ENCODE measurements around the gene CDC73. TPM values are rescaled to one million over a fixed set of nuclear protein-coding genes. Genes with fewer than 3 reads are reported as not detected.

The CDC73 gene
- total RNA-seq, 4 donors from 2014 or later = 42.7 to 73.3 (median 53.7) TPM

DNA sequence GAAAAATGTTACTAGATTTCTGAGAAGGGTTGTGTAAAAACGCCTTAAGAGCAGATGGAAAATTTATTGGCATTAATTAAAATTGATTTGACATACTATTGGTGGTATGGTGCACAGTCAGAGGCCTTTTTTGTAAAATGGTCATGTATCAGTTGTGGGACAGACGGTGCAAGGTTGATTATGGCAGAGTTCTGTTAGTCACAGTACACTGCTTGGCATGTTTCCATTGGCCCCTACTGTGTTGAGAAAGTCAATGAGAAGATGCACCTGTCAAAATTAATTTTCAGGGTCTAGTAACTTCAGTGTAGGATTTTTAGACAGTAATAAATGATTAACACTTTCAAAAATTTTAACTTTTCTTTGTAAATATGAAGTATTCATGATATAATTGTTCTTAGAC is 60.2 kb downstream of the CDC73 start:
- Histone ChIP-seq H3K9me3 (no peaks in the 10 kb centered on the region), H3K36me3 (no peaks in the 10 kb centered on the region), H3K27ac (no peak overlapping the region), H3K4me3 (no peak overlapping the region), H3K27me3 (no peaks in the 10 kb centered on the region), H3K4me1 (peaks cover 6 to 69% (median 9%) of the 10 kb centered on the region in 3 donors)
- WGBS, 2 donors (ENCODE audit: low coverage in 1 of 2) = 39 to 58% methylated on average over 2 of the region's 2 CpGs
- no peak for ATAC-seq
- TF ChIP-seq EP300 (IDR thresholded peaks at IDR 0.05) (no peak), POLR2A (IDR thresholded peaks at IDR 0.05) (no peak), POLR2AphosphoS5 (IDR thresholded peaks at IDR 0.05) (no peak)
- TF ChIP-seq, protein P1, sequence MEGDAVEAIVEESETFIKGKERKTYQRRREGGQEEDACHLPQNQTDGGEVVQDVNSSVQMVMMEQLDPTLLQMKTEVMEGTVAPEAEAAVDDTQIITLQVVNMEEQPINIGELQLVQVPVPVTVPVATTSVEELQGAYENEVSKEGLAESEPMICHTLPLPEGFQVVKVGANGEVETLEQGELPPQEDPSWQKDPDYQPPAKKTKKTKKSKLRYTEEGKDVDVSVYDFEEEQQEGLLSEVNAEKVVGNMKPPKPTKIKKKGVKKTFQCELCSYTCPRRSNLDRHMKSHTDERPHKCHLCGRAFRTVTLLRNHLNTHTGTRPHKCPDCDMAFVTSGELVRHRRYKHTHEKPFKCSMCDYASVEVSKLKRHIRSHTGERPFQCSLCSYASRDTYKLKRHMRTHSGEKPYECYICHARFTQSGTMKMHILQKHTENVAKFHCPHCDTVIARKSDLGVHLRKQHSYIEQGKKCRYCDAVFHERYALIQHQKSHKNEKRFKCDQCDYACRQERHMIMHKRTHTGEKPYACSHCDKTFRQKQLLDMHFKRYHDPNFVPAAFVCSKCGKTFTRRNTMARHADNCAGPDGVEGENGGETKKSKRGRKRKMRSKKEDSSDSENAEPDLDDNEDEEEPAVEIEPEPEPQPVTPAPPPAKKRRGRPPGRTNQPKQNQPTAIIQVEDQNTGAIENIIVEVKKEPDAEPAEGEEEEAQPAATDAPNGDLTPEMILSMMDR (IDR thresholded peaks at IDR 0.05) = no peak

DNA sequence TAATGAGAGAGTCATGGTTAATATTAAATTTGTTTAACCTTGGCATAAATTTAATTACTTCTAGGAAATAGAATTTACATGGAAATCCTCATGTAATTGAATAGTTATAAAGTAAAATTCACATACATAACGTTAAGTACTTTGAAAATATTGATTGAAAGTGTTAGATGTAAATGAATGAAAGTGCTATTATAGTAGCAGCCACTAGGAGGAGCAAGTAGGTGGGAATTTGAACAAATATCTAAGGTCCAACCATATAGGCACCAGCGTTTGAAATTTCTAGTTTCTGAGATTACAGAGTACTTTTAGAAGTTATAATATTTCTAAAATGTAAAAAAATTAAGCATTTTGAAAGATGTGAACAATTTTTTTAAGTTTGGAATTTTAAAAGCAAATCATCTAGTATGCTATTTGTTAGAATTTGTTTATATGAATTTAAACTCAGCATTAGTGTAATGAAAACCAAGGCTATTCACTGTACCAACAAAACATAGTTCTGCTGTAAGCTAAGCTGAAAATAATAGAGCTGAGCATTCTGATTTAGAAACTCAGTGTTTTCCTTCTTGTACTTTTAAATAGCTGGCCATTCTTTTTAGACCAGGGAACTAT is 61.3 kb downstream of the CDC73 start:
- Histone ChIP-seq H3K4me3 (peak overlapping the region in 1 of 2 donors; percentile 13), H3K36me3 (no peaks in the 10 kb centered on the region), H3K27ac (no peak overlapping the region), H3K4me1 (peaks cover 11 to 81% (median 13%) of the 10 kb centered on the region in 3 donors), H3K27me3 (no peaks in the 10 kb centered on the region), H3K9me3 (no peaks in the 10 kb centered on the region)
- WGBS, 2 donors (ENCODE audit: low coverage in 1 of 2) = 0% methylated on average over 2 of the region's 2 CpGs
- TF ChIP-seq POLR2AphosphoS5 (IDR thresholded peaks at IDR 0.05) = no peak
- TF ChIP-seq, protein P1 (IDR thresholded peaks at IDR 0.05) = peak; percentile 65 to 77 (median 74)
- no peak for ATAC-seq

DNA sequence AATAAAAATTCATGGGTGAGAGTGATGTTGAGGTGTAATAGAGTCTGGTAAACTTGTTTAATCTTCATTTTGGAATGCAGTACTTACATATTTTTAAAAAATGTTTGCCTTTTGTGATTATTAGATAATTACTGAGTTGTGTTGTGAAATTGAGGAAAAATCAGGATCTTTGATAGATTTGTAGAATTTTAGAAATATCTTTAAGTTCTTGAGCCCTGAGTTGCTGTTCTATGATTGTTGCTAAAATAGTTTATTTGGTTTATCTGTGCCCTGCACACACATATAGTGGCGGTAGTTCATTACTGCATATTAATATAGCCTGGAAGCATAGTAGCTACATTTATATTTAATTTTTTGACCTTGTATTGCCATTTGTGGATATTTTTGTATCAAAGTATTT is 62.9 kb downstream of the CDC73 start:
- H3K36me3 ChIP-seq = no peaks in the 10 kb centered on the region
- peaks cover 11 to 91% (median 13%) of the 10 kb centered on the region in 3 donors for H3K4me1 ChIP-seq
- H3K4me3 ChIP-seq = peak overlapping the region in 1 of 2 donors; percentile 39
- no peaks in the 10 kb centered on the region for H3K9me3 ChIP-seq
- TF ChIP-seq POLR2AphosphoS5 (IDR thresholded peaks at IDR 0.05) (no peak), POLR2A (IDR thresholded peaks at IDR 0.05) (no peak), EP300 (IDR thresholded peaks at IDR 0.05) (no peak)
- TF ChIP-seq, protein P1 (IDR thresholded peaks at IDR 0.05) = no peak
- WGBS, 2 donors (ENCODE audit: low coverage in 1 of 2) = 69 to 89% methylated on average over 1 of the region's 1 CpG
- H3K27ac ChIP-seq = no peak overlapping the region
- ATAC-seq = no peak
- H3K27me3 ChIP-seq = no peaks in the 10 kb centered on the region

DNA sequence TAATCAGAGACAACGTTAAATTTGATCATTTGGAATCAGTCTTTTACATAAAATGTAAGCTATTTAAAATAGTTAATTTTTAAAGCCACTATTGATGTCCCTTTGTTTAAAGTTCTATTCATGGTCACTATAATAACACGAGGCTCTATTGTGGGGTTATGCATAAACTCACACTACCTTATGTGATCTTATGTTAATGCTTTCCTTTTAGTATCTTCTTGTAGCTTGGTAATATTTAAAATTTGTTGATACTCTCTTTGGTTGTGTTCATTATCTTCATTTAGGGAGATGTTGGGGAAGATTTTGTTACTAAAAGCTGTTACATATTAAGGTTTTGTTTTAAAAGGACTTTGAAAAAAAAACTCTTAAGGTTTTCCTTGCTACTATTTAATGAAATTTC is 63.4 kb downstream of the CDC73 start:
- TF ChIP-seq, protein P1 (IDR thresholded peaks at IDR 0.05) = no peak
- TF ChIP-seq POLR2AphosphoS5 (IDR thresholded peaks at IDR 0.05) (no peak), POLR2A (IDR thresholded peaks at IDR 0.05) (no peak)
- no peaks in the 10 kb centered on the region for H3K27me3 ChIP-seq
- WGBS, 2 donors (ENCODE audit: low coverage in 1 of 2) = 40 to 43% methylated on average over 2 of the region's 2 CpGs
- peak overlapping the region in 1 of 4 donors; percentile 51 for H3K27ac ChIP-seq
- H3K9me3 ChIP-seq = no peaks in the 10 kb centered on the region
- ATAC-seq = no peak
- no peaks in the 10 kb centered on the region for H3K36me3 ChIP-seq
- peaks cover 11 to 95% (median 13%) of the 10 kb centered on the region in 3 donors for H3K4me1 ChIP-seq
- H3K4me3 ChIP-seq = peak overlapping the region in 1 of 2 donors; percentile 39
